HG02973 (cell line): ENCODE results near the gene AMZ1.
"Not testable (repeated sequence)": the region's sequence is repeated elsewhere in the genome, so short reads cannot be mapped to it uniquely, and the experiment has no call there.

ENCODE experiments used
- ATAC-seq: cut with Tn5 transposase; IDR thresholded peaks from one replicate; pipeline ENCODE4 v1.9.1; 2021; ENCODE audit warnings: moderate library complexity; ENCODE audit not compliant: unreplicated experiment

The AMZ1 gene

GRCh38 chr7:2724453-2725177 lies 36.6 kb downstream of the AMZ1 start:
- ATAC-seq: no peak

GRCh38 chr7:2725178-2726105 lies 37.4 kb downstream of the AMZ1 start:
- ATAC-seq: no peak

GRCh38 chr7:2726316-2727018 lies 38.5 kb downstream of the AMZ1 start:
- ATAC-seq: no peak

GRCh38 chr7:2727206-2727605 lies 39.2 kb downstream of the AMZ1 start:
- not testable (repeated sequence) for ATAC-seq

- no peak for ATAC-seq
Observed at GRCh38 chr7:2728316-2729030, 40.5 kb downstream of the AMZ1 start.

GRCh38 chr7:2729031-2729892 lies 41.3 kb downstream of the AMZ1 start:
- ATAC-seq: no peak

- ATAC-seq: no peak
Observed at GRCh38 chr7:2729893-2730716, 42.1 kb downstream of the AMZ1 start.

GRCh38 chr7:2730846-2731770 lies 43.1 kb downstream of the AMZ1 start:
- no peak for ATAC-seq

GRCh38 chr7:2732388-2732787 lies 44.4 kb downstream of the AMZ1 start:
- ATAC-seq: no peak

- ATAC-seq: no peak
Observed at GRCh38 chr7:2732959-2733584, 45.1 kb downstream of the AMZ1 start.

- ATAC-seq: no peak
Observed at GRCh38 chr7:2734084-2734686, 46.2 kb downstream of the AMZ1 start.

GRCh38 chr7:2734751-2735571 lies 47.0 kb downstream of the AMZ1 start:
- ATAC-seq: no peak

GRCh38 chr7:2735744-2736143 lies 47.7 kb downstream of the AMZ1 start:
- no peak for ATAC-seq

GRCh38 chr7:2736411-2736914 lies 48.5 kb downstream of the AMZ1 start:
- no peak for ATAC-seq

GRCh38 chr7:2737005-2737743 lies 49.2 kb downstream of the AMZ1 start:
- not testable (repeated sequence) for ATAC-seq
